GM21619 (cell line): ENCODE results near the gene RARB.

Source experiments
- ATAC-seq: cut with Tn5 transposase; IDR thresholded peaks from one replicate; pipeline ENCODE4 v1.9.1; 2021; ENCODE audit not compliant: unreplicated experiment

Gene RARB

DNA sequence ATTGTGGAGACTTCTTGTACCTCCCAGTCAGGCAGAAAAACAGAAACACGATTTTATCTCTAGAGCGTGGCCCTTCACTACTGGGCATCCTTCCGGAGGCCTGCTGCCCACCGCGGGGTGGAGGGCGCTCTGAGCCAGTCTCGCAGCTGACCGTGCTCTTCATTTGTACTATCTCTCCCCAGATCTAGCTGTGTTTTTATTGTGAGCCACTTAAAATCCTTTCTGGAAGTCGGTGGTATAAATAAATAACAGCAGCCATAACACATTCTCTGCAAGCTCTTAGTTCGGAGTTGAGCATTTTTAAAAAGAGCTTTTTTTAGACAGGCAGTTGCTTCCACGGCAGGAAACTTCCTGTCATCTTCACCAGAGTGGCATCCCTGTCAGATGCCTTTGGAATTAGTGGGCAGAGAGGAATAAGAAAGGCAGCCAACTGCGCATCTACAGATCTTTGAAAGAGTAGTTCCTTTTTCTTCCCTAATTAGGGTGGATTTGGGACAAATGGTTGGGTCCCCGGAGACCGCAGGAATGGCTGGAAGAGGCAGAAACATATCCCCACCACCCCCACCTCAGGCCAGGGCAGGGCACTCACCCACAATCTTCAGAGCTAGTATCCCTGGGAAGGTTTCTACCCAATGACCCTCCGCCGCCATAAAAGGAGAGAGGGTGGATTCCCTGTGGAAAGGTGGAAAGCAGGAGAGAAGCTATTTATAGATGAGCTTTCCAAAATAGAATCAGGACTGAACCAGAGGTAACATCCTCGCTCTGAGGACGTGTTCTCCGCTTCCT, 145.5 kb downstream of the RARB start:
- ATAC-seq = no peak

DNA sequence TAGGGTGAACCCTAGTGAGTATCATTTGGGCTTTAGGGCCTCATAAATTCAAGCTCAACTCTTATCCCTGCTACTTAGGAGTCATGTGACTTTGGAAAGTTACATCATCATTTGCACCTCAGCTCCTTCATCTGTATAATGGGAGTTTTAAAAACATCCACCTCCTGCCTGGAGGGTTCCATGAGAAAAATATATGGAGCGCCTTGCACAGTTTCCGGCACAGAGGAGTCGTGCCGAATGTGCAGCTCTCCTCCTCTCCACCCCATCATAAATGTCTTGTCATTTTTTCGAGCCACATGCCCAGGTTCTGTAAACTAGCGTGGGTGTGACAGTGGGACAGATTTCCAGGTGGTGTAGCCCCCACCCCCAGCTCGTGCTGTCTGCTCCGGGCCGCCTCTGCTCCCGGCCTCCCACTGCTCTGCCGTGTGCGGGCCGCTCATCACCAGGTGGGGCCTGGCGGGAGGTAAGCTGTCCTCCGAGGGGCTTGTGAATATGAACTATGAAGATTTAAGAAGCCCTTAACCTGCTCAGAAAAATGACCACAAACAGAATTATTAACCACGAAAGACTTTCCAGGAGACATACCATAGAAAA, 146.2 kb downstream of the RARB start:
- no peak for ATAC-seq

DNA sequence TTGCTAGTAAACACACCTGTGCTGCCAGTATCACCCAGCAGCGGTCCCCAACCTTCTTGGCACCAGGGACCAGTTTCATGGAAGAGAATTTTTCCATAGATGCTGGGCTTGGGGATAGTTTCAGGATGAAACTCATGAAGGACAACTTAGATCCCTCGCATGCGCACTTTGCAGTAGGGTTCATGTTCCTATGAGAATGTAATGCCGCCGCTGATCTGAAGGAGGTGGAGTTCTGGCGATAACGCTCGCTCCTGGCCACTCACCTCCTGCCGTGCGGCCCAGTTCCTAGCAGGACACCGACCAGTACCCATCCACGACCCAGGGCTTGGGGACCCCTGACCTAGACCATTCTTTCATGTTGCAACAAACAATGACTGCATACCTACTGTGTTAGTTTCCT, 146.9 kb downstream of the RARB start:
- ATAC-seq = no peak

DNA sequence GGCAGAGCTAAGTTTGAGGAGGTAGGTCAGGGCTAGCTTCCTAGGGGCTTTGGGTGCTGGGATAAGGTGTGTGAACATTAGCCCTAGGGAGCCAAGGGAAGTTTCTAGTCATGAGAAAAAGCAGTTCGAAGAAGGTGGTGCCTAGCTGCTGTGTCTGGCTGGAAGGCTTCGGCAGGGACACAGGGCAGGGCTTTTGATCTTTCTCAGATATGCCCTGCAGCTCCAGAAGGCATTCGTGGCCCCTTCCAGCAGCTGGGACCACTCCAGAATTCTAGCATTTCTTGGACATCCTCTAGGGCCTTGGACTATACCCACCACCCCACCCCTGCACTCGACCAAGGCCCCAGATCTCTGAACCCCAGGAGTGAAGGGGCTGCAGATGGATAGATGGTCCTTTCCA, 148.1 kb downstream of the RARB start:
- no peak for ATAC-seq

DNA sequence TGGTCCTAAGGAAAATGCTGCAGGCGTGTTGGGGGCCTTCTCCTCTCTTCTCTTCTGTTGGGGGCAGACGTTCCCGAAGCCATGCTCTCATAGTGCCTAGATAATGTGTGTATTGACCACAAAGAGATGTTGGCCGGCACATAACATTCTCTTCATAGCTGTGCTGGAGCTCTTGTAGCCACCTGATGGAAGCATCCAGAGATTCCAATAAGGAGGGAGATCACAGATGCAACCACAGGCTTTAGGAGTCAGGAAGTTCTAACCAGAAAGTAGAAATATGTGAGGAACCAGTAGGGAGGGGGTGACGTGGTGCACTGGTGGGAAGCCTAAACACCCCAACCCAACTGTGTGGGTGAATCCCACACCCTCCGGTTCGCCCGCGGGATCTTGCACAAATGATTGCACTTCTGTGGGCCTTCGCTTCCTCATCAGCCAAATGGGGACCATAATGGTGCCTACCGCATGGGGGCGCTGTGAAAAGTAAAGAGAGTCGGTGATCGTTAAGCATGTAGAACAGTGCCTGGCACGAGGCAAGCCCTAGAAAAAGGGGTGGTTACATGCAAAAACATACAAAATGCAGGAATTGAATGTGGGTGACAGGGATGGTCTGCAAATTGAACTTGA, 148.9 kb downstream of the RARB start:
- ATAC-seq = no peak

DNA sequence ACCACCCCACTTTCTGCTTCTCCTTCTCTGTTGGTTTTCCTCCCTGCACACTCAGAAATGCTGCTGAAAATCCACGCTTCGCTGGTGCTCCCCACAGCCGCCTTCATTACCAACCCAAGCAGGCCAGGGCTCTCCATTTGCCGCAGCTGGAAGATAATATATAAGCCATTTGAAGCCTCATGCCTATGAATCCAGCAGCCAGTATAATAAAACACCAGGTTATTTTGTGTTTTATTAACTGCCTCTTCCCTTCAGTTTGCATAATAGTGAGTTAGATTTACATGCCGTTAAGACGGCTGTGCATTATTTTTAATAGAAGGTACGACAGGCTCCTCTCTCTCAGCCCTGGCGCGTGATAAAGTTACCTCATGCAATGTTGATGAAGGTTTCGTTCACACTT, 150.0 kb downstream of the RARB start:
- no peak for ATAC-seq

DNA sequence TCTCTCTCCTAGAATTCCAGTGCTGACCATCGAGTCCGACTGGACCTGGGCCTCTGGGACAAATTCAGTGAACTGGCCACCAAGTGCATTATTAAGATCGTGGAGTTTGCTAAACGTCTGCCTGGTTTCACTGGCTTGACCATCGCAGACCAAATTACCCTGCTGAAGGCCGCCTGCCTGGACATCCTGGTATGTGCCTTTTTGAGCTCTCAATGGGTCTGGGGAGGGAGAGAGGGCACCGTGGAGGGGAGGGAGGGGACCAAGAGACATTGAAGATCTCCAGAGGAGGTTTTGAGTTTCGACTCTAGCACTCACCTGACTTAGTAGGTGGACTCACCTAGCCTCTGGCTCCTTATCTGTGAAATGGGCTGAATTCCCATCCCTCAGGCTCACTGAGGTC, 152.5 kb downstream of the RARB start:
- no peak for ATAC-seq

DNA sequence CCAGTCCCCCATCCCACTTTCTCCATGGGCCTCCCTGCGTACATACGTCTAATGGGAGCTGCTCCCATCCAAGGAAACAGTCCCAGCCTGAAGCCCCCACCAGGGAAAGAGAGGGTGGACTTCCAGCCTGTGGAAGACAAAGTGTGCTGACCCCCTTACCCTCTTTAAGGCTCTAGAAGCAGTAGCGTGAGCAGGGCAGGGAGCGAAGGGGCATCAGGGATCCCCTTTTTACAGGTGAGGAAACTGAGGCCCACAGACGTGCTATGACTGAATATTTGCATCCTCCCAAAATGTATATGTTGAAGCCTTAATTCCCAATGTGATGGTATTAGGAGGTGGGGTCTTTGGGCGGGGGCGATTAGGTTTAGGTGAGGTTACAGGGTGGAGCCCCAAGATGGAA, 153.3 kb downstream of the RARB start:
- no peak for ATAC-seq

DNA sequence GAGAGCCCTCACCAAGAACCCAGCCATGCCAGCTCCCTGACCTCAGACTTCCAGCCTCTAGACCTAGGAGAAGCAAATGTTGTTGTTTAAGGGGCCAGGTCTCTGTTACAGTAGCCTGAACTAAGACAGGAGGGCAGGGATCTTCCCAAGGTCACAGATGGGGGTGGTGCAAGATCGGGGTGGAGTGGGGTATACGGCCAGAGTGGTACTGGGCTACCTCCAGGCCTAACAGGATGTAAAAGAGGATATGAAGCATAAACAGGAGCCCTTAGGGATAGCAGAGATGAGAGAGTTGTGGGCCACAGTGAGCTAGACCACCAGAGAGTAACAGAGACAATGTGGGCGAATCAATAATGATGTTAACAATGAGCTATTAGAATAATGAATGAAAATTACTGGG, 153.8 kb downstream of the RARB start:
- no peak for ATAC-seq

DNA sequence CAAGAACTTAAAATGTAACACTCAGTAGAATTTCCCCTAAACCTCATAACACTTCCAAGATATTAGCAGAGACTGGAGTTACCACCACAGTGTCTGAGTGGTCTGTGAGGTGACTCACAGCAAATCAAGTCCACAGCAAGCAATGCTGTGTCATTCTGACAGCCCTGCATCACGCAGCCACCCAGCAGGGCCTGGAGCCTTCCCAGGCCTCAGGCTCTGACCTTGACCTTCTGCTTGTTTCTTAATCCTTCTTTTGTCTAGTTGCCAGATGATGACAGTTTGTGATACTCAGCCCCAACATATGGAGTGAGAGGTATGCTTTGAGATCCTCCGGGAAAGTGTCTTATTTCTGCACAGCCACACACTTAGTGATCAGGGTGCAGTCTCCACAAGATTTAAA, 154.2 kb downstream of the RARB start:
- no peak for ATAC-seq

DNA sequence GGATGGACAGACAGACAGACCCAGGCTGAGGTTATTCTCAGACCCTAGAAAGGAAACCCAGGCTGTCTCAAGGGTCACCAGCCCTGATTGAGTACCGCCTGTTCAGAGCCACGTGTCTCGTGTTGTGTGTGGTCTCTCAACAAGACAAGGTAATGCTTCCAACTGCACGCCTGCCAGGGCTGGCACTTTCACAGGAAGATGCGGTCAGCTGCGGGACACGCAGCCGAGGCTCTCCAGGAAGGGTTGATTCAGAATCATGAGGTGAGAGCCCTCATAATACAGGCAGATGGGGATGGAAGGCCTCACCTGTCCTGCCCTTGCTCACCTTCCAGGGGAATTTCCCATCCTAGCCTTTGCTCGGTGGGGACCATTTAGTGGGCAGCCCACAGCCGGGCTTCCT, 155.3 kb downstream of the RARB start:
- no peak for ATAC-seq

DNA sequence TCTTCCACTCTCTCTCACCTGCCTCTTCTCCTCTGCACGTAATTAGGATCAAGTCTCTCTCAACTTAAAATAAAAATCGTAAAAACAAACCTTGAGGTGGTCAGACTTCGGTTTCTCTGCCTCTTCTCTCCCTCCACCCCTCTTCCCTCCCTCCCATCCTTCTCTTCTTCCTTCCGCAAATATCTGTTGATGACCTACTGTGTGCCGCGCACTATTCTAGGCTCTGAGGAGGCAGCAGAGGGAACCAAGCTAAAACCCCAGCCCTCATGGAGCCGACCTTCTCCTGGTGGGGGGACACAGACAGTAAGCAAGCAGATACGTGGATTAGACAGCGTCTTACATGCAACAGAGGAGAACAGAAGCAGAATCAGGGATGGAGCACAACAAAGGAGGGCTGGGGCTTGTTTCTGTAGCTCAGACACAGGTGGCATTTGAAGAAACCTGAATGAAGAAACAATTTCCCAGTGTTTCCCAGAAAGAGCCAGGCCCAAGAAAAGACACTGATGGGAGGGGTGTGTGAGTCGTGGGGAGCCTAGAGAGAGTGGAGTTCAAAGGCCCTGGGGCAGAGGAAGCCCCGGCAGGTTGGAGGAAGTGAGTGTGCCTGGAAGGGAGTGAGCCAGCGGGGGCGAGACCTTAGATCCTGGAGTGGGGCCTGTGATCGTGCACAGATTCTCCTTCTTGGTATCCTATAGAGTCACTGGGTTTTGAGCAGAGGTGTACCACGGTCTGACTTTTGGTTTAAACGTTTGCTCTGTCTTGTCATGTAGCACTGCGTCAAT, 156.1 kb downstream of the RARB start:
- no peak for ATAC-seq

DNA sequence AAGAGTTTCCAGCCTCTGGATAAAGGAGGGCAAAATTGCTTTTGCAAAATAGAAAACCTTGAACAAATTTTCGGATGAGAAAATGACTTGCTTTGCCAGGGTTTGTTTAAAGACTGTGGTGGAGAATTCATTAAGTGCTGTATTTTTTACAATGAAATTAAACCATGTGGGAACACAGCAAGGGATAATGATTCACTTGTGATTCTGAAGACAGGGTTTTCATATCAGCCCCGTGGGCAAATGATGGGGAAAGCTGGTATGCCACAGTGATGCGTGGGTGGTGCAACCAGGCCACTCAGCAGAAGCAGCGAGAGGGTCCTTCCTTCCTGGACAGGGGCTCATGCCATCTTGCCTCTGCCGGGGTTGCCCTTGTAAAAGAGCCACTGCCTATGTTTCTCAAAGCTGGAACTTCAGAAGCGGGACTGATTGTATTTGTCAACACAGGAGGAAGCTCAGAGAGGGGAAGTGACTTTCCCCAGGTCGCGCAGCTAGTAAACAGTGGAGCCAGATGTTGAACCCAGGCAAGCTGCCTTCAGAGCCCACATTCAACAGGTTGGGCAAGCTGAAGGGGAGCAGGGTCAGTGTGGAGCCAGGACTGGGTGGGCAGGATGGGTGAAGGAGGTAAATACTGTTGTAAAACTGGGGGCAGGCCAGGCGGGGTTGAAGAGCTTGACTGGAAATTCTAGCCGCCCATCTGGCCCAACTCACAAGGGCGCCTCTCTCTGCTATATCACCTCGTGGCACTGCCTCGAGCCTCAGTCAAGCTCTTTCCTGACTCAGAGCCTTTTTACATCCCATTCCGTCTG, 157.5 kb downstream of the RARB start:
- ATAC-seq = no peak

DNA sequence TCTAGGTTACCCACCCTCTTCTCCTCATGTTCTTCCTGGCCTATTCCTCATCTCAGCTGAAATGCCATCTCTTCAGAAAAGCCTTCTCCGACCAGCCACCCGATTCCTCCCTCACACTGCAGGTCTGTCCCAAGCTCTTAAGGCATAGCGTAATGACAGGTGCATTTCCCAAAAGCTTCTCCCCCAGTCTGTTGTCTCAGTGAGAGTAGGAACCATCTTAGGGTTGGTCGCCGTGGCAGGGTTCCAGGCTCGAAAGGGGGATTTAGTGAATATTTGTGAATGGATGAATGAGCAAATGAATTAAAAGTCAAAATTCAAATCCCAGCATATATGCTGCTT, 158.1 kb downstream of the RARB start:
- no peak for ATAC-seq

DNA sequence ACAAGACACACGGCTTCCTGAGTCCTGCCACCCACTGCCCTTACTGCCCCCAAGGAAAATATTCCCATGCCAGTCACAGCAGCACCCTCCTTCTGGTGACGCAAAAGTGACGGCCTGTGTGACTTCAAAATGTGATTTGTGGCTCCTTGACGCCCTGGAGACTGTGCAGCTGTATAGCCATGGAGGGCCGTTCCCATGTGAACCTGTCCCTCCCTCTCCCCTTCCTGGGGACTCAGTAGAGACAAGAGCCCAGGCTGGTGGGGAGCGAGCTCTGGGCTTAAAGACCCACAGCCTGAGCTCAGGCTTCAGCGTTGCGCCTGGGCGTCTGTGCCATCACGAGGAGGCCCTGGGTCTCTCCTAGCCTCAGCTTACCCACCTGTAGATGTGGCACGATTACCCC, 158.5 kb downstream of the RARB start:
- ATAC-seq = no peak

DNA sequence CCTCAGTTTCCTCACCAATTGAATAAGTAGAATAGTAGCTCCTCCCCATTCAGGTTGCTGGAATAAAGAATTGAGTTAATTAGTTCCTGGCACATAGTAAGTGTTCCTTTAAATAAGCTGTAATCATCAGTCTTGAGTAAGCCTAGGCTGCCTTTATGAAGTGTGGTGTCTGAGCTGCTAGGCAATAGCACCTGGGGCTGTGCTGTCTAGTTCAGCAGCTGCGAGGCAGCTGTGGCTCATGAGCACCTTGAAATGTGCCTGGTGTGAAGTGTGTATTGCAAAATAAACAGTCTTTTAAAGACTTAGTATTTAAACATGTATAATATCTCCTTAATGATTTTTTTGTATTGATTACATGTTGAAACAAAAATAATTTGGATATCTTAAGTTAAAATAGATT, 159.0 kb downstream of the RARB start:
- ATAC-seq = no peak

DNA sequence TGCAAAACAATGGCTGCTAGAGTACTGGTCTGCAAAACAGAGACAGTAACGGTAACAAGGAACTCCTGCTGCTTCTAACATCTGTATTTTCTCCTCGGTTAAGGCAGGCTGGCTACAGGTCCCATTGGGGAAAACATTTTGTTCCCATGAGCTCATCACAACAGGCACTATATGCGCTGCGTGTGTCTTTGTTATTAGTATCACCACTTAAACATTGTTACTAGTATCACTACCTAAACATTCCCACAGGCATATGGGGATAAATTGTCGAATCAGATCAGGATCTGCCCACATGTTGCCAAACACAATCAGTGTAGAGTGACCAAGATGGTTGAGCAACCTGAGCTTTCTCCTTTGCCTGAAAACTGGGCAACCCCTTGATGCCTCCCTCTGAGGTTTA, 159.5 kb downstream of the RARB start:
- ATAC-seq = no peak

DNA sequence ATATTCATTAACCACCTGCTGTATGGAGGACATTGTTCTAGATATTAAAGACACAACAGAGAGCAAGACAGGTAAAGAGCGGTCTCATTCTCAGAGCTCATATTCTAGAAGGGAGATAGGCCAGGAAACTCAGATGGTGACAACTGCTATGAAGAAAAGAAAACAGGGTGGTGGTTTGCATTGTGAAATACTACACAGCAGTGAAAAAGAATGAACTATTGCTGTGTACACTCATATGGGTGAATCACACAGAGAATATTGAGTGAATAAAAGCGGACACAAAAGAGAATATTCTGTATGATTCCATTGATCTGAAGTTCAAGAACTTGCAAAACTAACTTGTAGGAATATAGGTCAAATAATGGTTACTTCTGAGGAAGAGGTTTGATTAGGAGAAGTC, 159.9 kb downstream of the RARB start:
- no peak for ATAC-seq

DNA sequence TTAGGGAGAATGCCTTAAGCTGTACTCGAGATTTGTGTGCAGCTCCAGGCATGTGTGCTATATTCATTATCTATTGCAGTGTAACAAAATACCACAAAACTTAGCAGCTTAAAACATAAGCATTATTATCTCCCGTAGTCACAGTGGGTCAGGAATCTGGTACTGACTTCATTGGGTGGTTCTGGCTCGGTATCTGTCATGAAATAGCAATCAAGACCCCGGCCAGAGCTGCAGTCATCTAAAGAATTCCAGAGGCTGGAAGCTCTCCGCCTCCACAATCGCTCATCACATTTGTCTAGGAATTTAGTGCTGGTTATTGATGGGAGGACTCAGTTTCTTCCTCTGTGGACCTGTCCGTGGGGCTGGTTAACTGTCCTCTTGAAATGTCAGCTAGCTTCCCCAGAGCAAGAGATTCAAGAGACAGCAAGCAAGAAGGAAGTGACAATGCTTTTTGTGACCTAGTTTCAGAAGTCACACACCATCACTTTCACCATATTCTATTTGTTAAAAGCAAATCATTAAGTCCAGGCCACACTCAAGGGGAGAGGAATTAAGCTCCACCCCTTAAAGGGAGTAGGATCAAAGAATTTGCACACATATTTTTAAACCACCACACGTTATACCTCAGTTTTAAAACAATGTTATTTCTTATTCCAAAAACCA, 160.5 kb downstream of the RARB start:
- no peak for ATAC-seq

DNA sequence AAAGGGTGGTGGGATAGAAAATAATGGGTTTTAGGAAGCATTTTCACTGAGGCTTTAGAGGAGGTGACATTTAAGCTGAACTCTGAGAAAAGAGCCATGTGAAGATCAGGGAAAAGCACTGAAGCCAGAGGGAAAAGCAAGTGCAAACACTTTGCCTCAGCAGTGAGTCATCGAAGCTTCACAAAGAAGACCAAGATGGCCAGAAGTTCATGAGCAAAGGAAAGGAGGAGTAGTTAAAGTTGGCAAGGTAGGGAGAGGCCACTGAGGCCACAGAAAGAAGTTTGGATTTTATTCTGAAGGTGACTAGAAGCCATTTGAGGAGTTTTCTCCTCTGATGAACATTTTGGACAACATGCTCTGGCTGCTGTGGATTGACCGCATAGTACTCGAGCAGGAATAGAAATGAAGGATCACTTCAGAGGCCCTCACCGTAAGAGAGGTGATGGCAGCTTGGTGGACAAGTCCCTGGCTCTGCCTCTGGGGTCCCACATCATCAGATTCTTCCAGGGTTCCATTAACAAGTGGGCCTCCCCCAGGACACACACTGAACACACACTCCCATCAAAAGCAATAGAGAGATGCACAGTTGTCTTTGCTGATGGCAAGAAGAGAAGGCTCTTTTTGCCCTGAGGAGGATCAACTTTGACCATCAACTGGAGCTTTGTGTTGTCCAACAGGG, 161.2 kb downstream of the RARB start:
- ATAC-seq = no peak
